NCI-H446 (cell line): ENCODE measurements around the gene ZFC3H1.
"Not testable (repeated sequence)": the region's sequence is repeated elsewhere in the genome, so short reads cannot be mapped to it uniquely, and the experiment has no call there.

Source experiments
- DNase-seq, 2 experiments: peaks; one replicate each; lab custom pipeline; 2025; lab: John Stamatoyannopoulos, UW

The ZFC3H1 gene, protein sequence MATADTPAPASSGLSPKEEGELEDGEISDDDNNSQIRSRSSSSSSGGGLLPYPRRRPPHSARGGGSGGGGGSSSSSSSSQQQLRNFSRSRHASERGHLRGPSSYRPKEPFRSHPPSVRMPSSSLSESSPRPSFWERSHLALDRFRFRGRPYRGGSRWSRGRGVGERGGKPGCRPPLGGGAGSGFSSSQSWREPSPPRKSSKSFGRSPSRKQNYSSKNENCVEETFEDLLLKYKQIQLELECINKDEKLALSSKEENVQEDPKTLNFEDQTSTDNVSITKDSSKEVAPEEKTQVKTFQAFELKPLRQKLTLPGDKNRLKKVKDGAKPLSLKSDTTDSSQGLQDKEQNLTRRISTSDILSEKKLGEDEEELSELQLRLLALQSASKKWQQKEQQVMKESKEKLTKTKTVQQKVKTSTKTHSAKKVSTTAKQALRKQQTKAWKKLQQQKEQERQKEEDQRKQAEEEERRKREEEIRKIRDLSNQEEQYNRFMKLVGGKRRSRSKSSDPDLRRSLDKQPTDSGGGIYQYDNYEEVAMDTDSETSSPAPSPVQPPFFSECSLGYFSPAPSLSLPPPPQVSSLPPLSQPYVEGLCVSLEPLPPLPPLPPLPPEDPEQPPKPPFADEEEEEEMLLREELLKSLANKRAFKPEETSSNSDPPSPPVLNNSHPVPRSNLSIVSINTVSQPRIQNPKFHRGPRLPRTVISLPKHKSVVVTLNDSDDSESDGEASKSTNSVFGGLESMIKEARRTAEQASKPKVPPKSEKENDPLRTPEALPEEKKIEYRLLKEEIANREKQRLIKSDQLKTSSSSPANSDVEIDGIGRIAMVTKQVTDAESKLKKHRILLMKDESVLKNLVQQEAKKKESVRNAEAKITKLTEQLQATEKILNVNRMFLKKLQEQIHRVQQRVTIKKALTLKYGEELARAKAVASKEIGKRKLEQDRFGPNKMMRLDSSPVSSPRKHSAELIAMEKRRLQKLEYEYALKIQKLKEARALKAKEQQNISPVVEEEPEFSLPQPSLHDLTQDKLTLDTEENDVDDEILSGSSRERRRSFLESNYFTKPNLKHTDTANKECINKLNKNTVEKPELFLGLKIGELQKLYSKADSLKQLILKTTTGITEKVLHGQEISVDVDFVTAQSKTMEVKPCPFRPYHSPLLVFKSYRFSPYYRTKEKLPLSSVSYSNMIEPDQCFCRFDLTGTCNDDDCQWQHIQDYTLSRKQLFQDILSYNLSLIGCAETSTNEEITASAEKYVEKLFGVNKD (N-terminal part only)

DNA sequence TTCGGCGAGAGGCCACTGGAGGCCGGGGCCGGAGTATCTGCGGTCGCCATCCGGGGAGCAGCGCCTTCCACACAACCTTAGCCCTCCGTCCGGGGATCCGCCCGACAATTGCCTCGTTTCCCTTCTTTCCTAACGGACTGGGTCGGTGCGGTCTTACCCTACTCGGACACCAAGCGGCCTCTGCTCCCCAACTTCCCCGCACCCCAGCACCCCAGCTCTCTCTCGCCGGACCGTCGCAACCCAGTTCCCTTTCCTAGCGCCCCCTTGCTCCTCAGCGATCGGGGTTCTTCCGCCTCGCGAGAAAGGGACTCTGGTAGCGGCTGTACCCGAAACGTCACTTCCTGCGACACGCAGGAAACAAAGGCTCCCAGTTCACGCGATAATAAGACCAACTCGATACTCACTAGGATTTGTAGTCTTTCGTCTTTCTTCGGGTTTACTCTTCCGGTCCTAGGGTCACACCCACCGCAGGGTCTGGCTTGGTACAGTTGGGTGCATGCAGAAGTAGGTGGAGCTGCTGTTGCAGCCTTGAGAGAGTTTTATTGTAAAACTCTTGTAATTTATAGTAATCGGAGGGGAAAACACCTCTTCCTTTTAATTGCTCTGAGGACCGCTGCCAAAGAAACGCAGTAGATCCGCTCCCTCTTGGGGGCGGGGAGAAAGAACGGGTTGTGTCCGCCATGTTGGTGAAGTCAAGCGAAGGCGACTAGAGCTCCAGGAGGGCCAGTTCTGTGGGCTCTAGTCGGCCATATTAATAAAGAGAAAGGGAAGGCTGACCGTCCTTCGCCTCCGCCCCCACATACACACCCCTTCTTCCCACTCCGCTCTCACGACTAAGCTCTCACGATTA is at the start of gene ZFC3H1, which contains the start of gene THAP2:
TSS of gene ZFC3H1 (minus strand) at position 288 of the 850 bp plus-strand sequence. CDS start at position 50, 238 bp downstream.
TSS of gene THAP2 (plus strand) at position 741 of the 850 bp plus-strand sequence. CDS start 209 bp downstream, outside the sequence.
- peak; percentile 97 for DNase-seq

DNA sequence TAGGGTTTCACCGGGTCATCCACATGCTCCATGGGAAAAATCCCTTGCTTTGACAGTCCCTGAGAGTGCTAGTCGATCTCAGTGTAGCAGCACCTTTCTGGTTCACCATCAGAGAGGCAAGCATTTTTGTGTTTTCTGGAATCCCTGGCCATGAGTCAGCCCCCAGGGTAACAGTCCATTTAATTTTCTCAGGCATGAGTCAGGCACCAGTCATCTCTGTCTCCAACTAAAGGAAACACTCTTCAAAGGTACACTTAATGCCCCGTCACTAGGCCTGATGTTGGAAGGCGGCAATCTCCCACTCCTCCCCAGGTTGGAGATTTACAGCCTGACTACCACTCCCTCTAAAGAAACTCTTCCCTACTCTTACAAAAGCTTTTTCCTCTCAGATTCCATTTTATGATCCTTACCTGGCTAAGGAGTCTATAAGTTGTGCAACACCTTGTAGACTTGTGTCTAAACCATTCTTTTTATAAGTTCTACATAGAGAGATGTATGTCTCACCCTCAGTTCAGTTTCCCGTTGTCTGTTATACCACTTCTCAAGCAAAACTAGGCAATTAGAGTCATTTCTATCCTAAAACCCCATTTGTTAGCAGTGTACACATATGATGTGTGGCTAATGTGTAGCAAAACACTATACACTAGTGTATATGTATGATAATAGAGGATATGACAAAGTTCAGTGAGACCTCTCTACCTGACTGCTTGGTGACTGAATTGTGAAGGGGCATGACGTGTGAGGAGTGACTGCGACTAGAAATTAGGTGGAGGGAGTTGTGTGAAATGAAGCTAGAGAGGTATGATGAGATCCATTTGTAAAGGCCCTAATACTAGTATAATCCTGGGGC is 46.9 kb upstream of the ZFC3H1 start:
- DNase-seq, result no peak

DNA sequence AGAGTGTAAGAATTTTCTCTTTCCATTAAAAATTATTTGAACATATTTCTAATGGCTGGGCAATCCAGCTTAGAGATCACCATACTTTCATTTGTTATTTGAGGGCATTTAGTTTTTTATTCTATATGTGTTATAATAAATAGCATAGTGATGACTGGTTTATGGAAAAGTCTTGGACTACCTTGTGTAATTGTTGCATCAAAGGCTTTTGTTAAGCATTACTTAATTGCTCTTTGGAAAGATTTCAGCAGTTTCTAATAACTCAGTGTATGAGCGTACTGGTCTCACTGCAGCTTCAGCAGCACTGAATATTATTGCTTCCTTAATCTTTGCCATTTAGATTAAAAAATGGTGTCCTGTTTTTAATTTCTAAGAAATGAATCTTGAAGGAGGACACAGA is 45.0 kb upstream of the ZFC3H1 start:
- no peak for DNase-seq

DNA sequence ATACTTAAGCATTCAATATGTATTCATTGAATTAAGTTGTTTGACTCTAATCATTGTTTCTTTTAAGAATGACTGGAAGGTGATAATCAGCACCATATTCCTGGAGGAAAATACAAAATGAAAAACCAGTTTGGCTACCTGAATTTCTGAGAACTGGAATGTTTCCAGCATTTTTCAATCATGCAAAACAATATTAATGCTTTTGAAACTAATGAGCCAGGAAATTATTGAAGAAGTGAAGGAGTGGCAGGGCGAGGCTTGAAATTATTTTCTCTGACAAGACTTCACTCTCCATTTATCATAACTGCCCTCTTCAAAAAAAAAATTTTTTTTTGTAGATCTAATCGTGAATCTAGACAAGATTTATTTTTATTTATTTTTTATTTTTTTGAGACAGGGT is 41.3 kb upstream of the ZFC3H1 start:
- no peak for DNase-seq

DNA sequence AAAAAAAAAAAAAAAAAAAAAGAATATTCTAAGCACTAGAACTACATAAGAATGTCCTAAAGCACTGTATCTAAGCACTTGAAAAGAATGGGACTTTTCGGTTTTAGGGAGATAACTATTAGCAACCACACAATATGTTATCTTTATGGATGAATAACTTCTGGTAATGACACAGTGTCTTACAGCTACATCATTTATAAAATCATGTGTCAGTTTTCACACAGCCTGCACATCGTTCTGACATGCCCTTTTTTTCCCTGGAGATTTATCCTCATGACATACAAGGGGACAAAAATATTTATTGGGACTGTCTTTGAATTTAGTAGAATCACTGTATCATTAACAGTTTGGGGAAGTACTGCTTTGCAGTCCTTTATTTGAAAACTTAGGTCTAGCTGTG is 39.6 kb upstream of the ZFC3H1 start:
- DNase-seq, result no peak

DNA sequence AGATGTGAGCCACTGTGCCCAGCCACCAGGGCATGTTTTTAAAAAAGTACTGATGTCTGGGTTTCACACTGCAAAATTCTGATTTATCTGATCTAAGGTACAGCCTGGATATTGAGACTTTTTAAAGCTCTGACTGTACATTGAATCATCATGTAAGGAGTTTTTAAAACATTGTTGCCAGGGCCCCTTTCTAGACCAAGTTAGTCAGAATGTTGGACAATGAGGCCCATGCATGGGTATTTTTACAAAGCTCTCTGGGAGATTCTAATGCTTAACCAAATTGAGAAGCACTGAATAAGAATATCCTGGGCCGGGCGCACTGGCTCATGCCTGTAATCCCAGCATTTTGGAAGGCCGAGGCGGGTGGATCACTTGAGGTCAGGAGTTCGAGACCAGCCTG is 38.9 kb upstream of the ZFC3H1 start:
- DNase-seq, result no peak

DNA sequence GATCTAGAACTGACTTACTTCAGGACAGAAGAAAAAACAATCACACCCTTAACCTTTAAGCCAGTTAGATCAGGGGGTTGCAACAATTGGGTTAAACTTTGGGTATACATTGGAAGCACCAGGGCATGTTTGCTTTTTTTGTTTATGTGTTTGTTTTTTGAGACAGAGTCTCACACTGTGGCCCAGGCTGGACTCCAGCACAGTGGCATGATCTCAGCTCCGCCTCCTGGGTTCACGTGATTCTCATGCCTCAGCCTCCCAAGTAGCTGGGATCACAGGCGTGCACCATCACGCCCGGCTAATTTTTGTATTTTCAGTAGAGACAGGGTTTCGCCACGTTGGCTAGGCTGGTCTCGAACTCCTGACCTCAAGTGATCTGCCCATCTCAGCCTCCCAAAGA is 38.5 kb upstream of the ZFC3H1 start:
- DNase-seq, result not testable (repeated sequence)

DNA sequence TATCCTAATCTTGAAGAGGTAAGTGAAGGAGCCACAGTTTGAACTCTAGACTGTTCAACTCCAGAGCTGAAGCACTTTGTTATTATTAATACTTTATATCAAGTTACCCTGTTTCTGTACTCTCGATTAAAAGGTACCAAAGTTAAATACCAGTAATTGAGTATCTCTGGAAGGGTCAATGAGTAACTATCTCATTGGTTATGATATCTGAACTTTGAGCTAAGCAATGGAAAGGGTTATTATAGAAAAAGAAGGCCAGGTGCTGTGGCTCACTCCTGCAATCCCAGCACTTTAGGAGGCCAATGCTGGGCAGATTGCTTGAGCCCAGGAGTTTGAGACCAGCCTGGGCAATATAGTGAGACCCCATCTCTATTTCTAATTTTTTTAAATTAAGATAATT is 32.1 kb upstream of the ZFC3H1 start:
- DNase-seq, result no peak

DNA sequence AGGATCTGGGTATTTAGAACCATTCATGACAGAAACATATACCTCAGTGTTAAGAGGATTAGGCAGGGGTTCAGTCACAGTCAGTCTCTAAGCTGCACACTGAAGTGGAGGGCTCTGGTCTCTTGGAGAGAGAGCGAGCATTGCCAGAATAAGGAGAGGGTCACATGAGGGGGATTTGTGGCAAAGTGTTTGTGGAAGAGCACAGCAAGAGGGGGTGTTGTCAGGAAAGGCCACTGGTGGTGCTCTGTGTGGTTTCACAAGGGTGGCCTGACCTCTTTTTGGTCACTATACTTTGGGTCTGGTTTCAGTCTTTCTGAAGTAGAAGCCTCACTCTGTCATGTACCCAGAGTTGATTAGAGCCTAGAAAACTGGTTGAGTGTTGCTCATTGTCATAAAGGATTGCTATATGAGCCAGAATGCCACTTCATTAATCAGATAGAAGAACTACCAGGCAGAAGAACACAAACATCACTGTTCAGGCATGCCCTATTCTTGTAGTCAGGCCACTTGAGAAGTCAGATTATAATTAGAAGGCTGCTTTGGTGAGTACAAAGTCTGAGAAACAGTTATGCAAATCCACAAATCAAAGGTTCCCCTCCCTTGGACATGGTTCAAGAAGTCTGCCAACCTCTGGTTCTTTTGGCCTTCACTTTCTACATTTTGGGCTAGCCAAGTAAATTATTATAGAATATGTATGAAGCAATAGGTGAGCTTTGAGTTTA is 30.6 kb upstream of the ZFC3H1 start:
- DNase-seq, result no peak

DNA sequence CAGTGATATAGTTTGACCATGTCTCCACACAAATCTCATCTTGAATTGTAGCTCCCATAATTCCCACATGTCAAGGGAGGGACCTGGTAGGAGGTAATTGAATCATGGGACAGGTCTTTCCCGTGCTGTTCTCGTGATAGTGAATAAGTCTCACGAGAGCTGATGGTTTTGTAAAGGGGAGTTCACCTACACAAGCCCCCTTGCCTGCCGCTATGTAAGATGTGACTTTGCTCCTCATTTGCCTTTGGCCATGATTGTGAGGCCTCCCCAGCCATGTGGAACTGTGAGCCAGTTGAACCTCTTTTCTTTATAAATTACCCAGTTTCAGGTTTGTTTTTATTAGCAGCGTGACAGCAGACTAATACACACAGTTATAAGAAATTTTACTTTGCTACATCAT is 30.0 kb upstream of the ZFC3H1 start:
- not testable (repeated sequence) for DNase-seq

DNA sequence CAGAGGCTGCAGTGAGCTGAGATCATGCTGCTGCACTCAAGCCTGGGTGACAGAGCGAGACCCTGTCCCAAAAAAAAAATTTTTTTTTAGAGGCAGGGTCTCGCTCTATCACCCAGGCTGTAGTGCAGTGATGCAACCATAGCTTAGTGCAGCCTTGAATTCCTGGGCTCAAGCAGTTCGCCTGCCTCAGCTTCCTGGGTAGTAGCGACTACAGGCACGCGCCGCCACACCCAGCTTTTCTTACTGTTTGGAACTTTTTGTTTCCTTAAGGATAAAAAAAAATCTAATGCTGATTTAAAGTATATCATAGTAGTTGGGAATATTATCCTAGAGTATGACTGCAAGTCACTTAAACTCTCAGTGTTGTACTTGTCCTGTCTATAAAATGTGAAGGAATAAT is 29.5 kb upstream of the ZFC3H1 start:
- no peak for DNase-seq

DNA sequence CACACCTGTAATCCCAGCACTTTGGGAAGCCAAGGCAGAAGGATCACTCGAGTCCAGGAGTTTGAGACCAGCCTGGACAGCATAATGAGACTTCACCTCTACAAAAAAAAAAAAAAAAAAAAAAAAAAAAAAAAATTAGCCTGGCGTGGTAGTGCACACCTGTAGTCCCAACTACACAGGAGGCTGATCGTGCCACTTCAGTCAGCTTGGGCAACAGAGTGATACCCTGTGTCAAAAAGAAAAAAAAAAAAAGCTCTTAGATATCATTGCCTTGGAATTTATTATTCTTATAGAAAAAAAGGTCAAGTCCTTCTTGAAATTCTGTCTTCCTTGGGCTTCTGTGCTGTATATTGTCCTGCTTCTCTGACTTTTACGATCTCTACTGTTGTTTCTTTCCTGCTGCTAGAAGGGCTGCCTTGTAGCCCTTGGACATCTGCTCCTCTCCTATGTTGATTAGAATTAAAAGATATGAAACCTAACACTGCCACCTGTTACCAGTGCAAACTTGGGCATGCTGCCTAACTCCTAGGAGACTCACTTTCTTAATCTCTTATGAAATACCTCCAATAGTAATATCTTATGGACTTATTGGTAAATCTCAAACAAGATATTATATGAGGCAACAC is 28.0 kb upstream of the ZFC3H1 start:
- no peak for DNase-seq

DNA sequence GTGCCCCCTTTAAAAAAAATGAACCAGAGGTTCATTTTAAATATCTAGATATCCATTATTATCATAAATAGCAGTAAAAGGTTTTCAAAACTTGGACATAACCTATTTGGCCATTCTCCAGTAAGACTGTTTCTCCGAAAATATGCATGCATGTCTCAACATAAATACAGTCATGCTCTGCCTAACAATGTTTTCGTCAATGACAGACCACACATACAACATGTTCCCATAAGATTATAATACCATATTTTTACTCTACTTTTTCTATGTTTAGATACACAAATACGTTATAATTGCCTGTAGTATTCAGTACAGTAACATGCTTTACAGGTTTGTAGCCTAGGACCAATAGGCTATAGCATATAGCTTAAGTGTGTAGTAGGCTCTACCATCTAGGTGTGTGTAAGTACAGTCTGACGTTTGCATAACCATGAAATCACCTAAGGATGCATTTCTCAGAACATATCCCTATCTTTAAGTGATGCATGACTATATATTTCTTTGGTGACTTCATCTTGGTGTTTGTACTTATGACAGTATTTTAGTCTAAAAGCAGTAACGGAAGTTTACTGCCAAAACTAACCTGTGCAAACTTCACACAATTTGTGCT is 25.4 kb upstream of the ZFC3H1 start:
- no peak for DNase-seq

DNA sequence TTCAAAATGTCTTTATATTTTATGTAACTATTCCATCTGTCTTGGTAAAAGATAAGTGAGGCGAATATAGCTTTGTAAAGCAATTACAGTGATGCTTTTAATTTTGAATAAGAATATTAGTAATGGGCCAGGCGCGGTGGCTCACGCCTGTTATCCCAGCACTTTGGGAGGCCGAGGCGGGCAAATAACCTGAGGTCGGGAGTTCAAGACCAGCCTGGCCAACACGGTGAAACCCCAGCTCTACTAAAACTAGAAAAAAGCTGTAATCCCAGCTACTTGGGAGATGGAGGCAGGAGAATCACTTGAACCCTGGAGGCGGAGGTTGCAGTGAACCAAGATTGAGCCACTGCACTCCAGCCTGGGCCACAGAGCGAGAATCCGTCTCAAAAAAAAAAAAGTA is 23.5 kb upstream of the ZFC3H1 start:
- not testable (repeated sequence) for DNase-seq

DNA sequence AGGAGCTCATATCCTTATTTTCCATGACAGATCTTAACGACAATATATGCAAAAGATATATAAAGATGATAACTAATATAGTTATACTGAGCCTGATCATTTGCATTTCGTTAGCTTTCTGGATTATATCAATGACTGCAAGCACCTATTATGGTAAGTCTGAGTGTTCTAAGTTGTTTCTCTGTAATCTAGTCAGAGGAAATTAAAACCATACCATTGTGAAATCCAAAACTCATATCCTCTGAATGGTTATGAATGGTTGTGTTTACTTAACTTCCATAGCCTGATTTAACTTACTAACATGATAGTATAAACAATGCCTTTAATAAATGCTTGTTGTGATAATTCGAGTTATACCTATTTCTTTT is 23.0 kb upstream of the ZFC3H1 start:
- no peak for DNase-seq

DNA sequence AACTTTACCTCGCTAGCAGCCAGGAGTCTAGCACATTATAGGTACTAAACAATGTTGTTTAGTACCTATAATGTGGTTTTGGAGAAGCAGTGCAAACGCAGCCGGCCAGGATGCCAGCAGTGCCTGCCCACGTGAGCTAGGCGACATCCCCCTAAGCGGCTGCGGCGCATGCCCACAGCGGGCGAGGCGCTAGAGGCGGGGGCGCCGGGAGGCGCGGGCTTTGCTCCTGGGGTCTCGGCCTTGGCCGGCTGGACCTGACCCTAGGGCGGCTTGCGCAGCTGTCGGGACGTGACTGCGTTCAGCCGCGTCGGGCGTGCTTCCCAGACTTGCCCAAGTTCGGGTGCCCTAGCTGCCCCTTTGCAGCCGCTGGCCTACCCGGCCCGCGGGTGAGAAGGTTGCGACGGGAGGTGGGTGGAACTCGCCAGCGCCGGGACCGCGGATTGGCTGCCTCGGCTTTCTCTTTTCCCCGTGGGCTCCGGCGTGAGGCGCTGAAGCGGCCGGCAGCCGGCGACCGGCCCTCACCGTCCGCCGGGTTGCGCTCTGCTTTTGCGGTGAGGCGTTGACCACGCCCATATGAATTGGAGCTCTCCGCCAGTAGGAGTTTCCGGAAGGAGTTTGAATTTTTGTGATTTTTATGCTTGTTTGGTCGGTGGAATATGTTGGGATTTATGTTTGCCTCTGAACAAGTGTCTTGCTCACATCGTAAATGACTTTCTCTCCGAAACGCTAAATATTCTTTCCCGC is 22.4 kb upstream of the ZFC3H1 start, which contains the start of gene TMEM19:
TSS of gene TMEM19 (plus strand) at position 169 of the 744 bp plus-strand sequence. CDS start 599 bp downstream, outside the sequence.
- peak; percentile 65 to 90 for DNase-seq

DNA sequence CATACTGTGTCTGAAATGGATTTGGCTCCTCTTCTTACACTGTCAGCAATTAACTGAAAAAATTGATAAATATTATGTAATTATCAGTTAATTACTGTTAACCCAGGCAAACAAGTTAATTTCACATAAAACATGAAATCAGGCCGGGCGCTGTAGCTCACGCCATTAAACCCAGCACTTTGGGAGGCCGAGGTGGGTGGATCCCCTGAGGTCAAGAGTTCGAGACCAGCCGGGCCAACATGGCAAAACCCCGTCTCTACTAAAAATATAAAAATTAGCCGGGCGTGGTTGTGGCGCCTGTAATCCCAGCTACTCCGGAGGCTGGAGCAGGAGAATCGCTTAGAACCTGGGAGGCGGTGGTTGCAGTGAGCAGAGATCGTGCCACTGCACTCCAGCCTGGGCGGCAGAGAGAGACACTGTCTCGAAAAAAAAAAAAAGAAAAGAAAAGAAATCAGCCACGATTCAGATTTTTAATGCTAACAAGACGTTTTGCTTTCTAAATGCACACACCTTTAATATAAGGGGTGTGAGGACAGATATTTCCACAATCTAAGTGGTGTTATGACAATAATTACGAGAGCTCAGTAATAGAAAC is 21.8 kb upstream of the ZFC3H1 start:
- DNase-seq, result no peak
